Sigmoid colon (tissue), 7 donors: ENCODE data around the gene TCF12. TPM values are rescaled to one million over a fixed set of nuclear protein-coding genes. Genes with fewer than 3 reads are reported as not detected.

Experiments used
- DNase-seq: peaks from one replicate; pipeline ENCODE4 v3.0.0-alpha.2; 2019
- H3K27ac ChIP-seq, 4 donors: fragments of 200-600 bp; sonication (generic); one replicate each; pipeline ENCODE4 v1.5.1; 2016 to 2019; ENCODE audit warnings: mild to moderate bottlenecking in 1 of 4
- H3K27me3 ChIP-seq, 3 donors: fragments of 200-600 bp; sonication (generic); one replicate each; pipeline ENCODE4 v1.5.1; 2019; ENCODE audit warnings: mild to moderate bottlenecking in 1 of 3
- H3K36me3 ChIP-seq, 4 donors: fragments of 200-600 bp; sonication (generic); one replicate each; pipeline ENCODE4 v1.5.1; 2016 to 2019
- H3K4me1 ChIP-seq, 4 donors: fragments of 200-600 bp; sonication (generic); one replicate each; pipeline ENCODE4 v1.5.1; 2017 to 2019
- H3K4me3 ChIP-seq, 4 donors: fragments of 200-600 bp; sonication (generic); one replicate each; pipeline ENCODE4 v1.5.1; 2017 to 2019; ENCODE audit warnings: mild to moderate bottlenecking in 2 of 4, moderate library complexity in 1 of 4
- H3K9me3 ChIP-seq, 4 donors: fragments of 200-600 bp in 3 of 4; sonication (generic) in 3 of 4; one replicate each; pipeline versions ENCODE4 v1.5.1 to v1.6.1; 2013 to 2019
- EP300 ChIP-seq, 4 donors: sonication (generic); formaldehyde crosslinking; IDR thresholded peaks; one replicate each; pipeline ENCODE4 v1.6.1; 2017; ENCODE audit warnings: antibody characterized with exemption in 4 of 4
- POLR2A ChIP-seq, 2 donors: fragments of 450-650 bp; IDR thresholded peaks; one replicate each; pipeline ENCODE4 v1.6.1; 2016; ENCODE audit warnings: antibody characterized with exemption in 2 of 2, mild to moderate bottlenecking in 2 of 2, moderate library complexity in 2 of 2
- POLR2AphosphoS5 ChIP-seq, 4 donors: sonication (generic); formaldehyde crosslinking; IDR thresholded peaks; one replicate each; pipeline ENCODE4 v1.6.1; 2017; ENCODE audit warnings: antibody characterized with exemption in 4 of 4
- WGBS, 2 donors: extraction: QIAGEN DNeasy Blood & Tissue Kit; methylation state at CpG; one replicate each; pipeline ENCODE4 v1.1.7; 2013; 5-methylcytosine and 5-hydroxymethylcytosine counted together
- intact Hi-C: fragments of 100-400 bp; cut with DNase I; formaldehyde crosslinking; loops from one replicate; pipeline ENCODE4 v1.15.1; 2023
- polyA plus RNA-seq, 3 donors: library from polyadenylated mRNA; stranded (reverse); fragments of 200-250 nt; gene quantifications; one replicate each; pipeline ENCODE4 v1.2.3, GENCODE V29; 2013
- total RNA-seq, 4 donors: library from RNA; depleted of rRNA; stranded (reverse); fragments of >200 nt; gene quantifications; one replicate each; pipeline ENCODE4 v1.1.0, GENCODE V29; 2016
- TF ChIP-seq, protein P1 (sequence below), 4 experiments: fragments of 450-650 bp in 3 of 4; fragments of 200-600 bp in 1 of 4; IDR thresholded peaks; one replicate each; pipeline ENCODE4 v1.5.1; 2016 to 2019; ENCODE audit warnings: antibody characterized with exemption in 4 of 4, mild to moderate bottlenecking in 3 of 4, moderate library complexity in 2 of 4
- donor health status: healthy with polysubstance abuse.
- donor health status: Bipolar disorder and iron deficiency.
- donor health status: healthy.

TCF12 gene
- total and polyA plus RNA-seq, 7 donors, result 13.2 to 147 (median 77.8) TPM

GRCh38 chr15:57183041-57183440 is 264.6 kb downstream of the TCF12 start:
- H3K4me1 ChIP-seq, result peaks cover 0 to 5% (median 2%) of the 10 kb centered on the region in 4 donors
- no peaks in the 10 kb centered on the region for H3K9me3 ChIP-seq
- no peaks in the 10 kb centered on the region for H3K36me3 ChIP-seq
- TF ChIP-seq, protein P1, sequence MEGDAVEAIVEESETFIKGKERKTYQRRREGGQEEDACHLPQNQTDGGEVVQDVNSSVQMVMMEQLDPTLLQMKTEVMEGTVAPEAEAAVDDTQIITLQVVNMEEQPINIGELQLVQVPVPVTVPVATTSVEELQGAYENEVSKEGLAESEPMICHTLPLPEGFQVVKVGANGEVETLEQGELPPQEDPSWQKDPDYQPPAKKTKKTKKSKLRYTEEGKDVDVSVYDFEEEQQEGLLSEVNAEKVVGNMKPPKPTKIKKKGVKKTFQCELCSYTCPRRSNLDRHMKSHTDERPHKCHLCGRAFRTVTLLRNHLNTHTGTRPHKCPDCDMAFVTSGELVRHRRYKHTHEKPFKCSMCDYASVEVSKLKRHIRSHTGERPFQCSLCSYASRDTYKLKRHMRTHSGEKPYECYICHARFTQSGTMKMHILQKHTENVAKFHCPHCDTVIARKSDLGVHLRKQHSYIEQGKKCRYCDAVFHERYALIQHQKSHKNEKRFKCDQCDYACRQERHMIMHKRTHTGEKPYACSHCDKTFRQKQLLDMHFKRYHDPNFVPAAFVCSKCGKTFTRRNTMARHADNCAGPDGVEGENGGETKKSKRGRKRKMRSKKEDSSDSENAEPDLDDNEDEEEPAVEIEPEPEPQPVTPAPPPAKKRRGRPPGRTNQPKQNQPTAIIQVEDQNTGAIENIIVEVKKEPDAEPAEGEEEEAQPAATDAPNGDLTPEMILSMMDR (IDR thresholded peaks at IDR 0.05), result no peak
- no peak for TF ChIP-seq EP300 (IDR thresholded peaks at IDR 0.05)
- no peak for TF ChIP-seq POLR2A (IDR thresholded peaks at IDR 0.05)
- no peak for TF ChIP-seq POLR2AphosphoS5 (IDR thresholded peaks at IDR 0.05)
- no peak overlapping the region for H3K27ac ChIP-seq
- intact Hi-C loops, result no loop called here
- DNase-seq, result no peak
- no peak overlapping the region for H3K4me3 ChIP-seq
- H3K27me3 ChIP-seq, result no peaks in the 10 kb centered on the region
- WGBS, 2 donors, result 88 to 94% methylated on average over 1 of the region's 1 CpG

DNA sequence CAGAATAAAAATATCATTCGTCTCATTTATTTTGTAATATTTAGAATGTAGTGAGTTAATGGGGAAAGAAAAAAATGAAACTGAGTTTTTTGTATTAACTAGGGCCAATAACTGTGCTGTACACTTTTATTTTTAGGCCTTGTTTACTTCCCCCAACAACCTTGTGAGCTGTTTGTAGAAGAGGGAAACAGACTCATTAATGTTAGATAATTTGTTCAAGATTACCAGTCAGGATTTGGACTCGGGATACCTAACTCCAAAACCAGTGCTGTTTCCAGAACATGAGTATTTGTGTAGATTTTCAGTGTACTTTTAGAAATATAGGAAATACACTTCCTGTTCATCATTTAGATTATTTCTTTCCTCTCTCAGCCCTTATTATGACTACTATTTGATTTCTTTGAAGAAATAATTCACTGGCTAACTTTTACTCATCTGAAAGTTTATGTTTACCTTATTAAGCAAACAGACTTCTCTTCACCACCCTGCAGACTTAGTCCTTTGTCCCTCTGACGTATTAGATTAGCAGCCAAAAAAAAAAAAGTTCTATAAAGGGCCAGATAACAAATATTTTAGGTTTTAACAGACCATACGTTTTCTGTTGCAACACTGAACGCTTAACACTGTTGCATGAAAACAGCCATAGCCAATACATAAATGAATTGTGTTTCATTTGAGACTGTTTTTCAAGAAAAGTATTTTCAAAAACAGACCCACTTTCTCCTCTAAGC is 265.3 kb downstream of the TCF12 start:
- WGBS, 2 donors, result 51 to 73% methylated on average over 5 of the region's 5 CpGs
- intact Hi-C loops, result no loop called here
- Histone ChIP-seq H3K36me3 (no peaks in the 10 kb centered on the region), H3K9me3 (no peaks in the 10 kb centered on the region), H3K4me1 (peaks cover 0 to 5% (median 2%) of the 10 kb centered on the region in 4 donors), H3K27ac (no peak overlapping the region), H3K27me3 (no peaks in the 10 kb centered on the region), H3K4me3 (no peak overlapping the region)
- TF ChIP-seq EP300 (IDR thresholded peaks at IDR 0.05), result no peak
- TF ChIP-seq, protein P1 (IDR thresholded peaks at IDR 0.05), result no peak
- no peak for TF ChIP-seq POLR2AphosphoS5 (IDR thresholded peaks at IDR 0.05)
- TF ChIP-seq POLR2A (IDR thresholded peaks at IDR 0.05), result no peak
- DNase-seq, result no peak

- Histone ChIP-seq H3K27me3 (no peaks in the 10 kb centered on the region), H3K4me1 (peaks cover 0 to 5% (median 2%) of the 10 kb centered on the region in 4 donors), H3K27ac (no peak overlapping the region), H3K36me3 (no peaks in the 10 kb centered on the region), H3K4me3 (no peak overlapping the region), H3K9me3 (no peaks in the 10 kb centered on the region)
- TF ChIP-seq EP300 (IDR thresholded peaks at IDR 0.05) (no peak), POLR2A (IDR thresholded peaks at IDR 0.05) (no peak)
- TF ChIP-seq, protein P1 (IDR thresholded peaks at IDR 0.05), result no peak
- no peak for DNase-seq
- intact Hi-C loops, result no loop called here
- WGBS, 2 donors, result 88 to 92% methylated on average over 1 of the region's 1 CpG
Observed at GRCh38 chr15:57184502-57184901, 266.1 kb downstream of the TCF12 start.

DNA sequence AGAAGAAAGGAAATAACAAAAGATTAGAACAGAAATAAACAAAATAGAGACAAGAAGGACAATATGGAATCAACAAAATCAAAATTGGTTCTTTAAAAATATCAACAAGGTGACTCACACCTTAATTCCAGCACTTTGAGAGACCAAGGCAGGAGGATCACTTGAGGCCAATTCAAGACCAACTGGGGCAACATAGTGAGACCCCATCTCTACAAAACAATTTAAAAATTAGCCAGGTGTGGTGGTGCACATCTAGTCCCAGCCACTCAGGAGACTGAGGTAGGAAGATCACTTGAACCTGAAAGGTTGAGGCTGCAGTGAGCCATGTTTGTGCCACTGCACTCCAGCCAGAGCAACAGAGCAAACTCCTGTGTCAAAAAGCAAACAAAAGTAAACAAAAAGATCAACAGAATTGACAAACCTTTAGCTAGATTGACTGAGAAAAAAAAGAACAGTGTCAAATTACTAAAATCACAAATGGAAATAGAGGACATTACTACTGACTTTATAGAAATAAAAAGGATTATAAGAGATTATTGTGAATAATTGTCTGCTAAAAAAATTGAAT is 267.1 kb downstream of the TCF12 start:
- intact Hi-C loops, result no loop called here
- TF ChIP-seq POLR2AphosphoS5 (IDR thresholded peaks at IDR 0.05), result no peak
- TF ChIP-seq, protein P1 (IDR thresholded peaks at IDR 0.05), result no peak
- no peak for TF ChIP-seq EP300 (IDR thresholded peaks at IDR 0.05)
- TF ChIP-seq POLR2A (IDR thresholded peaks at IDR 0.05), result no peak
- Histone ChIP-seq H3K4me1 (peaks cover 0 to 5% (median 2%) of the 10 kb centered on the region in 4 donors), H3K36me3 (no peaks in the 10 kb centered on the region), H3K27ac (no peak overlapping the region), H3K27me3 (no peaks in the 10 kb centered on the region), H3K9me3 (no peaks in the 10 kb centered on the region), H3K4me3 (no peak overlapping the region)
- DNase-seq, result no peak
